HG03378 (cell line): ENCODE results near the gene SEC61A1.

Experiments used
- ATAC-seq: cut with Tn5 transposase; IDR thresholded peaks from one replicate; pipeline ENCODE4 v1.9.1; 2021; ENCODE audit warnings: mild to moderate bottlenecking, moderate library complexity; ENCODE audit not compliant: unreplicated experiment

The SEC61A1 gene

GRCh38 chr3:128051837-128052594, at the start of gene SEC61A1:
SEC61A1 (plus strand) TSS chr3:128052437; CDS start chr3:128052553, 116 bp downstream.
- peak; percentile 80 for ATAC-seq

GRCh38 chr3:128004661-128005060, 47.6 kb upstream of the SEC61A1 start:
- no peak for ATAC-seq

GRCh38 chr3:128006061-128007032, 45.9 kb upstream of the SEC61A1 start:
- ATAC-seq, result no peak

- no peak for ATAC-seq
Observed at GRCh38 chr3:128007033-128007424, 45.2 kb upstream of the SEC61A1 start.

GRCh38 chr3:128009952-128010846, 42.0 kb upstream of the SEC61A1 start:
- ATAC-seq, result no peak

GRCh38 chr3:128011140-128011539, 41.1 kb upstream of the SEC61A1 start:
- ATAC-seq, result no peak

- ATAC-seq, result no peak
Observed at GRCh38 chr3:128012050-128012449, 40.2 kb upstream of the SEC61A1 start.

- ATAC-seq, result no peak
Observed at GRCh38 chr3:128014548-128014947, 37.7 kb upstream of the SEC61A1 start.

GRCh38 chr3:128016502-128016901, 35.7 kb upstream of the SEC61A1 start:
- no peak for ATAC-seq

- no peak for ATAC-seq
Observed at GRCh38 chr3:128021768-128022372, 30.4 kb upstream of the SEC61A1 start.

- ATAC-seq, result no peak
Observed at GRCh38 chr3:128033102-128033501, 19.1 kb upstream of the SEC61A1 start.

- ATAC-seq, result no peak
Observed at GRCh38 chr3:128036119-128036518, 16.1 kb upstream of the SEC61A1 start.

- no peak for ATAC-seq
Observed at GRCh38 chr3:128040041-128040440, 12.2 kb upstream of the SEC61A1 start.

GRCh38 chr3:128040660-128041059, 11.6 kb upstream of the SEC61A1 start:
- ATAC-seq, result no peak

GRCh38 chr3:128041344-128041743, 10.9 kb upstream of the SEC61A1 start:
- no peak for ATAC-seq

- ATAC-seq, result no peak
Observed at GRCh38 chr3:128050597-128050996, 1.6 kb upstream of the SEC61A1 start.

- ATAC-seq, result no peak
Observed at GRCh38 chr3:128051459-128051836, 789 bp upstream of the SEC61A1 start.

- no peak for ATAC-seq
Observed at GRCh38 chr3:128052595-128053351, 536 bp downstream of the SEC61A1 start.

- no peak for ATAC-seq
Observed at GRCh38 chr3:128053614-128054013, 1.4 kb downstream of the SEC61A1 start.

- ATAC-seq, result no peak
Observed at GRCh38 chr3:128054367-128054766, 2.1 kb downstream of the SEC61A1 start.
